Chondrocyte (in vitro differentiated cells): ENCODE data around the gene WNT7A. TPM values are rescaled to one million over a fixed set of nuclear protein-coding genes. Genes with fewer than 3 reads are reported as not detected.

ENCODE experiments used
- DNase-seq: peaks from one replicate; pipeline ENCODE4 v3.0.0; 2021; ENCODE audit warnings: mixed read lengths, low spot score
- H3K27ac Mint-ChIP-seq: one replicate; pipeline ENCODE4 v1.8.0; 2021; ENCODE audit warnings: mild to moderate bottlenecking, moderate library complexity, mixed read lengths; ENCODE audit not compliant: unreplicated experiment
- H3K27me3 Mint-ChIP-seq: 2 replicates; pipeline ENCODE4 v1.8.0; 2021; ENCODE audit warnings: low read depth, mixed read lengths
- H3K36me3 Mint-ChIP-seq: 2 replicates; pipeline ENCODE4 v1.8.0; 2021; ENCODE audit warnings: low read depth, mixed read lengths
- H3K4me1 Mint-ChIP-seq: 2 replicates; pipeline ENCODE4 v1.8.0; 2021; ENCODE audit warnings: low read depth, mild to moderate bottlenecking, mixed read lengths
- H3K4me3 Mint-ChIP-seq: one replicate; pipeline ENCODE4 v1.8.0; 2021; ENCODE audit warnings: mild to moderate bottlenecking, moderate library complexity, mixed read lengths; ENCODE audit not compliant: unreplicated experiment
- H3K9me3 Mint-ChIP-seq: 2 replicates; pipeline ENCODE4 v1.8.0; 2021; ENCODE audit warnings: low read depth, mixed read lengths
- total RNA-seq: library from RNA; stranded (reverse); gene quantifications from 3 replicates; pipeline ENCODE4 v1.2.1, GENCODE V29; 2021
- TF ChIP-seq, protein P1 (sequence below): fragments of 200-600 bp; sonication (generic); IDR thresholded peaks from 2 replicates; pipeline ENCODE4 v1.5.0; 2021; ENCODE audit warnings: antibody characterized with exemption, mild to moderate bottlenecking, moderate library complexity

Gene WNT7A
- total RNA-seq, 1 donor from 2014 or later: not detected

DNA sequence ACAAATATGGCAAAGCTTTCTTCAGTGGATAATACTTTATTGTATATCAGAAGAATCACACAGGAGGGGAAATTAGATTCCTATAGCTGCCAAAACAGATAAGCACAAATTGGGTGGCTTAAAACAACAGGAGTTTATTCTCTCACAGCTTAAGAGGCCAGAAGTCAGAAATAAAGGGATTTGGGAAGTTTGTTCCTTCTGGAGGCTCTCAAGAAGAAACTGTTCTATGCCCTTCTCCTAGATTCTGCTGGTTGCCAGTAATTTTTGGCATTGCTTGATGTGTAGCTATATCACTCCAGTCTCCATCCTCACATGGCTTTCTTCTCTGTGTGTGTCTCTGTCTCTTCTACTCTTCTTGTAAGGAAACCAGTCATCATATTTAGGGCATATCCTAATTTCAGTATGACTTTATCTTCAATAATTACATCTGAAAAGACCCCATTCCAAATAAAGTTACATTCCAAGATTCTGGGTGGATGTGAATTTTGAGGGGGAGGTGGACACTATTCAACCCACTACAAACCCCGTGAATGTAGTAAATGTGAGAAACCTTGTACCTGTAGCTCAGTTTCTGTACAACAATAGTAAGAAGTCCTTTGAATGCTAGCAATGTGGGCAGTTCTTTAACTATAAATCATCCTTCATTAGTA is 22.2 kb upstream of the WNT7A start:
- H3K36me3 Mint-ChIP-seq: peaks cover 23% of the 10 kb centered on the region
- H3K27me3 Mint-ChIP-seq: no peaks in the 10 kb centered on the region
- DNase-seq: no peak
- H3K4me1 Mint-ChIP-seq: no peaks in the 10 kb centered on the region
- H3K27ac Mint-ChIP-seq: no peak overlapping the region
- no peak overlapping the region for H3K4me3 Mint-ChIP-seq
- TF ChIP-seq, protein P1, sequence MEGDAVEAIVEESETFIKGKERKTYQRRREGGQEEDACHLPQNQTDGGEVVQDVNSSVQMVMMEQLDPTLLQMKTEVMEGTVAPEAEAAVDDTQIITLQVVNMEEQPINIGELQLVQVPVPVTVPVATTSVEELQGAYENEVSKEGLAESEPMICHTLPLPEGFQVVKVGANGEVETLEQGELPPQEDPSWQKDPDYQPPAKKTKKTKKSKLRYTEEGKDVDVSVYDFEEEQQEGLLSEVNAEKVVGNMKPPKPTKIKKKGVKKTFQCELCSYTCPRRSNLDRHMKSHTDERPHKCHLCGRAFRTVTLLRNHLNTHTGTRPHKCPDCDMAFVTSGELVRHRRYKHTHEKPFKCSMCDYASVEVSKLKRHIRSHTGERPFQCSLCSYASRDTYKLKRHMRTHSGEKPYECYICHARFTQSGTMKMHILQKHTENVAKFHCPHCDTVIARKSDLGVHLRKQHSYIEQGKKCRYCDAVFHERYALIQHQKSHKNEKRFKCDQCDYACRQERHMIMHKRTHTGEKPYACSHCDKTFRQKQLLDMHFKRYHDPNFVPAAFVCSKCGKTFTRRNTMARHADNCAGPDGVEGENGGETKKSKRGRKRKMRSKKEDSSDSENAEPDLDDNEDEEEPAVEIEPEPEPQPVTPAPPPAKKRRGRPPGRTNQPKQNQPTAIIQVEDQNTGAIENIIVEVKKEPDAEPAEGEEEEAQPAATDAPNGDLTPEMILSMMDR: no peak
- H3K9me3 Mint-ChIP-seq: peaks cover 64% of the 10 kb centered on the region

DNA sequence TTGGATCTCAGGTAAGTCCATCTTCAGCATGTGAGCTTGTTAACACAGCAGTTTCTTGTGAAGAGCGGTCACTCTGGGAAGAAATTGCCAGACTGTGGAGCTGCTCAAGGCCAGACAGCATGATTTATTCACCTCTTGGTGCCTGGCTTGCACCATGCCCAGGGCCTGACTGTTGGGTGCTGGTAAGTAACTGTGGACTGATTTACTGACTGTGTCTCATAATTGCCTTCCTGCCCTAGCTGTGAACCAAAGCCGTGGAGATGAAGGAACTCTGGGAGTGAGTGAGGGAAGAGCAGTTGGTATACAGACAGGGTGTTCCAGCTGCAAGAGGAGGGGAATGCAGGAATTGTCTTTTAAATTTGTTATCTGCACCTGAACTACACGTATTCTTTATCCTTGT is 18.5 kb upstream of the WNT7A start:
- Mint-ChIP-seq H3K4me3 (no peak overlapping the region), H3K36me3 (peaks cover 13% of the 10 kb centered on the region), H3K27me3 (no peaks in the 10 kb centered on the region), H3K9me3 (peaks cover 35% of the 10 kb centered on the region), H3K4me1 (peaks cover 17% of the 10 kb centered on the region), H3K27ac (no peak overlapping the region)
- DNase-seq: no peak
- TF ChIP-seq, protein P1: no peak

DNA sequence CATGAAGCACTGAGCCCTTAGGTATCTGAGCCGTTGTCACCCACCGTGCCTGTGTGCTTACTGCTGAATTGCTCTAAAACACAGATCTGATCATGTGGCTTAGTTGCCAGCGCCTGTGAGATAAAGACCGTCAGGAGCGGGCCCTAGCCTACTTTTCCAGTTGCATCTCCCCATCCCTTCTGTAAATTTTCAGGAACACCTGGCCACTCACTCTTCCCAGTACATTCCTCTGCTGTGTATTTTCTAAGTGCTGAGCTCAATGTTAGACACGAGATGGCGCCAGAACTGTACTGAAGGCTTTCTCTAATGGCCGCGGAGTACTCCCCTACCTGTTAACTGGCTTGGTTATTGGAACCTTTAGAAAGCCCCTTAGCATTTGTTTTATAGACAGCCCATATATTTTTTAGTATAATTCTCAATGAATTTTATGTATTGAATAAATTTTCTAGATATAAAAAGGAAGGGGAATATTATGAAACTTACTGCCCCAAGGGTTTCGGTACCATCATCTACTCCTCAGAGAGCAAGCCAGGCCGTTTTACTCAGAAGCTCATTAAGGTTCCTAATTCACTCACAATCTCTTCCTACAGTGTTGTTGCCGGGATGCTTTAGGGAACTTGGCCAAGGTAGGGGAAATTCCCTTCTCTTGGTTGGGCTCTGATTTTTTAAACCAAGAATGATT is 16.7 kb upstream of the WNT7A start:
- TF ChIP-seq, protein P1: peak; percentile 89
- peaks cover 26% of the 10 kb centered on the region for H3K9me3 Mint-ChIP-seq
- peaks cover 17% of the 10 kb centered on the region for H3K4me1 Mint-ChIP-seq
- peak overlapping the region; percentile 25 for H3K27ac Mint-ChIP-seq
- DNase-seq: no peak
- peak overlapping the region; percentile 93 for H3K4me3 Mint-ChIP-seq
- H3K36me3 Mint-ChIP-seq: peaks cover 10% of the 10 kb centered on the region
- no peaks in the 10 kb centered on the region for H3K27me3 Mint-ChIP-seq

DNA sequence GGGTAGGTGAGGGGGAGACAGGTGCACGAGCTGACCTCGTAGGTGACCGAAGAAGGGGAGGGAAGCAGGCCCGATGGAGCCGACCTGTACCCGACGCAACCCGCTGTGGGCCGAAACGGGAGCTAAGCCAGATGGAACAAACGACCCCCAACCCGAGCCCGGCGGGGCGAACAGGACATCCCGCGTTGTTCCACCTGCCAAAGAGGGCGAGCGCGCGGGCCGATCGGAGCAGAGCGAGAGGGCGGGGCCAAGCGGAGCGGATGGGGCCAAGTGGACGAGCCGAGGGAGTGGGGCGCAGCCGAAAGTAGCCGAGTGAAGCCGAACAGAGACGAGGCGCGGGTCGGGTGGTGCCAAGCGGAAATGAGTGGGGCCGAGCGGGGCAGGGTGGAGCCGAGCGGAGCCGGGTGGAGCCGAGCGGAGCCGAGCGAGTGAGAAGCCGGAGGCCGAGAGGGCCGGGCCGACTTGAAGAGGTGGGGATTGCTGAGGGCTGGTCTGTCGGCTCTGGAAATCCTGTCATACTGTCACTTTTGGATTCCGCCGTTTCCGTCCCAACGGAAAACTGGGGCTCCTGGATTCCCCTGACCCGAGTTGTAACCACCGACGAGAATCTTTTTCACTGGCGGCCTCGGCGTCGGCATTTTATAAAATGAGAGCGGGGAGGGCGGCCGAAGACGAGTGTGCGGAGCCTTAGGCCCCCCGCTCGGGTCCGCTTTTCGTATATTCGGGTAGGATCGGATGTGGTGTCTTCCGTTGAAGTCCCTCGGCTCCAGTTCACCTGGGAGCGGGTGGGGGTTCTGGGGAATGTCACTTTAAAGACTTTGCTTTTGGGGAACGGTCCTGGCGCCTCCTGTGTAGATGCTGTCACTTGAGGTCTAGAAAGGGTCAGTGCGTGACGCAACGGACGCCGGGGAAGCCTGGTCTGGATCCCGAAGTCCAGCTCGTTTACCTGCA is 15.6 kb upstream of the WNT7A start:
- peak; percentile 98 for DNase-seq
- Mint-ChIP-seq H3K36me3 (peaks cover 6% of the 10 kb centered on the region), H3K9me3 (peaks cover 17% of the 10 kb centered on the region), H3K4me1 (peaks cover 17% of the 10 kb centered on the region), H3K4me3 (peak overlapping the region; percentile 93), H3K27me3 (peaks cover under 1% of the 10 kb centered on the region), H3K27ac (peak overlapping the region; percentile 86)
- TF ChIP-seq, protein P1: no peak

DNA sequence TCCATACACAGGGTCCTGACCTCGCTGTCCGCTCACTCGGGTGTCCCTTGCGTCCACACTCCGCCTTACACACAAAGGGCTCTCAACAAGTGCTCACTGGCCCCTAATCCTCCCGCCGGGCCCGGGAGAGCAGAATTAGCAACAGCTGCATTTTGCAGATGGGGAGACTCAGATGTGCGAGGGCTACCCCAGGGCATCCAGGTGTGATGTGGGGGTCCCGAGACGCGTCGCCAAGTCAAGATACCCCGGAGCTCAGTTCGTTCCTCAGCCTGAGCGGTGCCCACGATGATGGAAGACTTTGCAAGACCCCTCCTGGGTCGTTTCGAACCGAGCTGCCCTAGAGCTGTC is 14.9 kb upstream of the WNT7A start:
- H3K9me3 Mint-ChIP-seq: peaks cover 13% of the 10 kb centered on the region
- DNase-seq: no peak
- peaks cover 2% of the 10 kb centered on the region for H3K27me3 Mint-ChIP-seq
- peaks cover 17% of the 10 kb centered on the region for H3K4me1 Mint-ChIP-seq
- H3K36me3 Mint-ChIP-seq: peaks cover 6% of the 10 kb centered on the region
- no peak overlapping the region for H3K27ac Mint-ChIP-seq
- peak overlapping the region; percentile 93 for H3K4me3 Mint-ChIP-seq
- TF ChIP-seq, protein P1: no peak
